Cortex of kidney (tissue), 1 donor: ENCODE measurements around the gene DAB1.

Experiments
- DNase-seq: peaks from one replicate; lab custom pipeline; 2025; lab: John Stamatoyannopoulos, UW

Gene DAB1

DNA sequence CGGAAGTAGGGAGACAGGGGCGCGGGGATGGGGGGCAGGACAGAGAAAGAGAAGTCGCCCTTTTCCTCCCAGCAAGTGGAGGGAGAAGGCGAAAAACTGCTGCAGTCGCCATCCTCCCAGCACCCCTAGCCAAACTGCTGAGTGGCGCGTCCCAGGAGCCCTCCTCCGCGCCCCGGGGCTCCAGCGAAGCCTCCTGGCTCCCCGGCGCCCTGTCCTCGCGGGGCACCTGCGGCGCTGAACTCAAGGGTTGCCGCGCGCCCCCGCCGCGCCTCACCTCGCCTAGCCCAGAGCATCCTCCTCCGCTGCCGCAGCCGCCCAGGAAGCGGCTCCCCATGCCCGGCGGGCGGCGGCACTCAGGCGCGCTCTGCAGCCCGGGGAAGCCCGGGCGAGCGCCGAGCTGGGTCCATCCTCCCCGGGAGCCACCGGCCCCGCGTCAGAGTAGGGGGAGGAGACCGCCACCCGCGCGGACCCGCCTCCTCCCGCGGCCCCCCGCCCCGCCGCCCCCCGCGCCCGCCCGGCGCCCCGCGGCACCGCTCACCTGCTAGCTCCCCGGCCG is at the start of gene DAB1:
Gene DAB1 (minus strand): TSS at position 405 of the 556 bp plus-strand sequence. CDS start 133,030 bp downstream, outside the sequence.
- no peak for DNase-seq

DNA sequence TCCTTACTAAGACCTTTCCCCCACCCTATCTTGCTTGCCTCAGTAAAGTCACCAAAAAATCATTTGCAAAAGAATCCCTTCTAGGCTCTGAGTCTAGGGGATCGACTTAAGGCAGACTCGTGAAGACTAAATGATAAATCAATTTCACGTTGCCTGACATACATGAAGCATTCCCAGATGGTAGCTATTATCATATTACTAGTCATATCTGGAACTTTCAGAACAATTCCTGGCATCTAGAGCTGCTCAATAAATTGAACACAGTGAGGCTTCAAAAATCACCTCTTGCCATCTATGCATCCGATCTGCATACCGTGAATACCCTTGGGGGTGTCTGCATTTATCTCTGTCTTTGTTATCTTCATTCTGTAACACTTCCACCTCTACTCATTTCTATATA is 49.6 kb upstream of the DAB1 start:
- no peak for DNase-seq

DNA sequence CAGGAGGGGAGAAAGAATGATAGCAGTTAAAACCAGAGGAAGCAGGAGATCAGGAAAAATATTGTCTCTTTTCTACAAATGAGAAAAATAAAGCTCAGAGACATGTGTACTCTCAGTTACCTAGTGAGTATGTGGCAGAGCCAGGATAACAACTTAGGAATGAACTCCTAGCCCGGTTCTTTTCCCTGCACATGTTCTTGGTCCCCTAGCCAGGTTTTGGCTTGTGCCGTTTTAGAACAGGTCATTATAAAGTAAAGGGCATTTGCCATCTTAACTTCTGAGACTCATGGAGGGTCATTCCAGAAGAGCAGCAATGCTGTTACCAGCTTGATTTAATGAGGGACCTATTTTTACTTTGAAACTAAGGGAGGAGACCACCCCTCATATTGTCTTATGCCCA is 48.1 kb upstream of the DAB1 start:
- DNase-seq: no peak

DNA sequence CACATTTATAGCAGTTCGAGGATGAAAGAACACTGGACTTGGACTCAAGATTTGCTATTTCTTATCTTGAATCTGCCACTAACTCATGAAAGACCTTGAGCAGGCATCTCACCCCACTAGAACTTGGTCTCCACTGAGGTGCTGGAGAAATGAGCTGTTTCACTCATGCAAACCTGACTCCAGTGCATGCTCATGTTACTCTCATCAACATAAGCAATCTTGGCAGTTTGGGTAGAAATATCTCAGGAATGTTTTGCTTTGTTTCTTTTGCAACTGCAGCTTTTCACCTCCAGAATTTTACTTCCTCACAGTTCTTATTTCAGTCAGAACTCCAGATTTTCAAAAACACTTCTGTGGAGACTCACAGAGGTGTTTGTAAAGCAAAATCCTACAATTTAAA is 46.2 kb upstream of the DAB1 start:
- no peak for DNase-seq

- DNase-seq: no peak
Observed at GRCh38 chr1:57468641-57469523, 45.0 kb upstream of the DAB1 start.

GRCh38 chr1:57467830-57468229 is 44.0 kb upstream of the DAB1 start:
- no peak for DNase-seq

GRCh38 chr1:57464756-57465155 is 40.9 kb upstream of the DAB1 start:
- DNase-seq: no peak

DNA sequence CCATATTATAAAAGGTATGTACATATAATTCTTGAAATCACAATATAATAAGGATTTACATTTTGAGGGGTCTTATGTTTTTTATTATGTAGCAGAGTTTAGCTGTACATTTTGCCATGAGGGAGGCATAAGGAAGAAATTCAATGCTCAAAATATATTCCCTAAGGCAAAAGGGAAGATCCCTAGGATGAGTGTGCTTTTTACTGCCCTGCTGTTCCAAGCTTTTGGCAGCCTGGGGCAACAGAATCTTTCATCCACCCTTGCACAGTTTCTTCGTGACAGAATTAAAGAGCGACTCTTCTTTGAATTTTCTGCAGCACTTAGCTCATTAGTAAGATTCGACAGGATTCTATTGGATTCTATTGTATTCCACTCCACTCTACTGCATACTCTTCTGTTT is 39.5 kb upstream of the DAB1 start:
- DNase-seq: no peak

DNA sequence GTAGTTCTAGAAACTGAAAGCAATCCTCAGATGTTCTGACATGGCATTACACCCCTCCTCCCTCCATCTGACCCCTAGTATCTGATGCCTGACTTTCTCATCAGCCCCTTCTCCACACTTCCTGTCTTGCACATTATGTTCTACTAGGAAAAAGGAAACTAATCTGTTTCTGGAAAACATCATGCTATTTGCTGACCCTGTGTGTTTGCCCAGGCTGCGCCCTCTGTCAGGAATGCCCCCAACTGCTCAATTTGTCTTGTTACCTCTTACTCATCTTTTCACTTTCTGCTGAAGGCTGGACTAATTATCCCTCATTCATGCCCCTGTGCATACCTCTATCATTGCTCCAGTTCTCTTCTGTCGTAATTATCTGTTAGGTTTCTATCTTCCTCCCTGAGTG is 37.5 kb upstream of the DAB1 start:
- DNase-seq: no peak

- no peak for DNase-seq
Observed at GRCh38 chr1:57451516-57451915, 27.7 kb upstream of the DAB1 start.

DNA sequence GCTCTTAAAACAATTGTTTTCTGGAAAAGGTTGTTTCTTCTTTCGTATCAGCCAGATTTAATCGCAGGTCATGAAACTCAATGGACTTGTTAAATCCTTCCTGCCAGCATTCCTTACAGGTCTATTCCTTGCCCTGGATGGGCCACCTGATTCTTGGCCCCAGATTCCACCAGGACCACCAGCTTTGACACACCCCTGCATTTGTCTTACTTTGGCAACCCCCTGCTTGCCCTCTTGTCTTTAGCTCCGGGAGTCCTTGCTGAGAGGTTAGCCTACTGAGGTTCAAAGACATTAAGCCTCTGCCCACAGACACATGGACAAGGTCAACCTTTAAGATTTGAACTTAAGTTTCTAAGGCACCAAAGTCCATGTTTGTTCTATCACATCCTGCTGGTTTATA is 27.1 kb upstream of the DAB1 start:
- no peak for DNase-seq

DNA sequence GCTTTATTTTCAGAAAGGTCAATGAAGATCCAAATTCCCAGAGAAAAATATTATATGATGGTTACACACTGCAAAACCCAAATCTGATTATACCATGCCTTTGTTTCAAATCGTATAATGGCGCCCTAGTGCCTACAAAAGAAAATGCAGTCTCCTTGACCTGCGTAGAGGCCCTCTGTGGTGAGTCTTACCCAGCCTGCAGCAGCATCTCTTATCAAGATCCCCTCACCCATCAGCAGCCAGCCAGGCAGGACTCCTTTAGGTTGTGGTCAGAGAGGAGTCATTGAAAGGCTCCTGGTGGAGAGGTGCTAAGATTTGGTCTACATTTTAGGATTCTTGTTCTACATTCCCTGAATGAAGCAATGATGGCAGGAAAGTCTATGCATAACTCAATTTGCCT is 23.7 kb upstream of the DAB1 start:
- no peak for DNase-seq

GRCh38 chr1:57443004-57443403 is 19.1 kb upstream of the DAB1 start:
- no peak for DNase-seq

DNA sequence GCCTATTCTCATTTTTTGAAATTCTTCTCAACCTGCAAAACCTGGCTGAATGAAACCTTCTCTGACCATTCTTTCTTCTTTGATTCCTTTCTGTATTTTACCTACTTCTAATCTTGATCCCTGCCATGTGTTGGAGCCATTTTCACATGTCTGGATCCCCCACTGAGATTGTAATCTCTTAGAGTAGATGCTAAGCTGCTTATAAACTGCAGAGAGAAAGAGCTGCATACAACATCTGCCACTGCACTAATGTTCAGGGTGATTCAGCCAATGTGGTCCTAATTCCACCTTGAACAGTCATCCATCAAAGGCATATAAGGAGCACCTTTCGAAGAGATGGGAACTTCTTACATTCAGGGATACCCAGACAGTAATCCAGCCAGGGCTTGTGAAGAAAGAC is 16.2 kb upstream of the DAB1 start:
- DNase-seq: no peak

- DNase-seq: no peak
Observed at GRCh38 chr1:57431400-57431799, 7.5 kb upstream of the DAB1 start.

- no peak for DNase-seq
Observed at GRCh38 chr1:57424231-57425027, 569 bp upstream of the DAB1 start.

DNA sequence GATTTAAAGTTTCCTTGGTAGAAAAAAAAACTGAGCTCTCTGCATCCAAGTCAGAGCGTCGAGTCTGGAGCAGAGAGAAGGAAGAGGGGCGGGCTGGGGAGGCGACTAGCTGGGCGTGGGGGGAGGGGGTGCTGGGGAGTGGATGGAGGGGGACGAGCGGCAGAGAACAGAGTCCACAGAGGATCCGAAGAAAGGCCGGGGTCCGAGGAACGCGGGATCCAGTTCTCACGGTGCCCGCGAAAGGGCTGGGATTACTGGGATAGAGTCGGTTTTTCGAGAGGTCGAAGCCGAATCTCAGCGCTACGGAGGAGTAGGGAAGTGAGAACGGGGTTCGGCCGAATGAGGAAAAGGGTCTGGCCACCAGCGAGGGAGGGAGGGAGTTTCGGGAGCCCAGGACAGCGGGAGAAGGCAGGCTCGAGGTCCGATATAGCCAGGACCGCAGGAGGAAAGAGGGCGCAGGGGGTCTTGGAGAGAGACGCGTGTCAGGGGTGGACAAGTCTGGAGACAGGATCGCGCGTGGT is 665 bp downstream of the DAB1 start:
- no peak for DNase-seq

GRCh38 chr1:57422271-57423134 is 1.4 kb downstream of the DAB1 start:
- DNase-seq: no peak

- no peak for DNase-seq
Observed at GRCh38 chr1:57421806-57422205, 2.1 kb downstream of the DAB1 start.

GRCh38 chr1:57420981-57421785 is 2.7 kb downstream of the DAB1 start:
- no peak for DNase-seq

- no peak for DNase-seq
Observed at GRCh38 chr1:57418971-57419370, 4.9 kb downstream of the DAB1 start.
